ENCODE measurements around the gene SUPT3H.
A peak's percentile ranks its signal among the peaks of the same experiment; 100 is the strongest.

Gene SUPT3H

DNA sequence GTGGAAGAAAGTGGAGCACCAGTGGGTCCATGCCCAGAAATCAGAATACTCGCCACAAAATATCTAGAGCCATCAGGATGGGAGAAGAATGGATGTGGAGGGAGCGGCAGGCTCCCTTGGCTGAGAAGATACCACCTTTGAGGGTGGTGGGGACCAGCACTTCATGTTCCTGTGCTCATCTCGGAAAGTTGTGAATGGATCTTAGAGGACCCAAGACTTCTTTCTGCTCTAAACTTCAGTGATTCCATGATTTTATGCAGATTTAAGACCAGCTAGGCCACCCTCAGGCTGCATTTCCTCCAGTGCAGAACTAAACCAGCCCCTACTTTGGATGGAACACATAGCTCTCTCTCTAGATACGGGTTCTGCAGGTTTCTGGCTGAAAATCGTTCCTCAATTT is 573.7 kb downstream of the SUPT3H start:
- Histone ChIP-seq H3K9me3 (ENCODE audit: control extremely low read depth in 1 of 5, control insufficient read depth in 4 of 5, insufficient read depth in 2 of 5, low read depth in 1 of 5, low read length in 4 of 5) (no peaks in the 10 kb centered on the region), H3K27ac (ENCODE audit: insufficient read depth in 1 of 2, low read depth in 1 of 2, low read length in 2 of 2, poor library complexity in 1 of 2, severe bottlenecking in 2 of 2) (no peak overlapping the region), H3K4me1 (ENCODE audit: control extremely low read depth in 1 of 4, control insufficient read depth in 4 of 4, insufficient read depth in 4 of 4, low read length in 3 of 4) (no peaks in the 10 kb centered on the region), H3K4me3 (ENCODE audit: control insufficient read depth in 1 of 7, extremely low read depth in 1 of 7, insufficient read depth in 4 of 7, low read depth in 2 of 7, low read length in 6 of 7) (no peak overlapping the region), H3K27me3 (replicated peaks in 2 of 5; ENCODE audit: control insufficient read depth in 4 of 5, insufficient read depth in 5 of 5, low read length in 4 of 5) (peaks cover 0 to 9% (median 2%) of the 10 kb centered on the region in 5 experiments), H3K36me3 (ENCODE audit: control insufficient read depth in 4 of 4, insufficient read depth in 4 of 4, low read length in 3 of 4) (no peaks in the 10 kb centered on the region)
- no peak for DNase-seq
- 92% methylated on average over 5 of the region's 5 CpGs for WGBS (ENCODE audit: insufficient coverage)
- ChIA-PET CTCF (no interaction called here), POLR2A (no interaction called here)

GRCh38 chr6:44800784-44801592 is 576.7 kb downstream of the SUPT3H start:
- H3K9me3 ChIP-seq (ENCODE audit: control extremely low read depth in 1 of 5, control insufficient read depth in 4 of 5, insufficient read depth in 2 of 5, low read depth in 1 of 5, low read length in 4 of 5), result no peaks in the 10 kb centered on the region
- H3K27me3 ChIP-seq (replicated peaks in 2 of 5; ENCODE audit: control insufficient read depth in 4 of 5, insufficient read depth in 5 of 5, low read length in 4 of 5), result peaks cover 0 to 9% (median 2%) of the 10 kb centered on the region in 5 experiments
- no peak overlapping the region for H3K4me3 ChIP-seq (ENCODE audit: control insufficient read depth in 1 of 7, extremely low read depth in 1 of 7, insufficient read depth in 4 of 7, low read depth in 2 of 7, low read length in 6 of 7)
- ChIA-PET POLR2A (no interaction called here), CTCF (no interaction called here)
- no peak for DNase-seq
- no peak overlapping the region for H3K27ac ChIP-seq (ENCODE audit: insufficient read depth in 1 of 2, low read depth in 1 of 2, low read length in 2 of 2, poor library complexity in 1 of 2, severe bottlenecking in 2 of 2)
- H3K4me1 ChIP-seq (ENCODE audit: control extremely low read depth in 1 of 4, control insufficient read depth in 4 of 4, insufficient read depth in 4 of 4, low read length in 3 of 4), result no peaks in the 10 kb centered on the region
- no peaks in the 10 kb centered on the region for H3K36me3 ChIP-seq (ENCODE audit: control insufficient read depth in 4 of 4, insufficient read depth in 4 of 4, low read length in 3 of 4)
- 99% methylated on average over 7 of the region's 8 CpGs for WGBS (ENCODE audit: insufficient coverage)

GRCh38 chr6:44800171-44800783 is 577.5 kb downstream of the SUPT3H start:
- Histone ChIP-seq H3K27me3 (replicated peaks in 2 of 5; ENCODE audit: control insufficient read depth in 4 of 5, insufficient read depth in 5 of 5, low read length in 4 of 5) (peaks cover 0 to 9% (median 2%) of the 10 kb centered on the region in 5 experiments), H3K4me3 (ENCODE audit: control insufficient read depth in 1 of 7, extremely low read depth in 1 of 7, insufficient read depth in 4 of 7, low read depth in 2 of 7, low read length in 6 of 7) (no peak overlapping the region), H3K27ac (ENCODE audit: insufficient read depth in 1 of 2, low read depth in 1 of 2, low read length in 2 of 2, poor library complexity in 1 of 2, severe bottlenecking in 2 of 2) (no peak overlapping the region), H3K4me1 (ENCODE audit: control extremely low read depth in 1 of 4, control insufficient read depth in 4 of 4, insufficient read depth in 4 of 4, low read length in 3 of 4) (no peaks in the 10 kb centered on the region), H3K36me3 (ENCODE audit: control insufficient read depth in 4 of 4, insufficient read depth in 4 of 4, low read length in 3 of 4) (no peaks in the 10 kb centered on the region), H3K9me3 (ENCODE audit: control extremely low read depth in 1 of 5, control insufficient read depth in 4 of 5, insufficient read depth in 2 of 5, low read depth in 1 of 5, low read length in 4 of 5) (peaks cover 0 to 3% (median 0%) of the 10 kb centered on the region in 5 experiments)
- ChIA-PET POLR2A (no interaction called here), CTCF (no interaction called here)
- peak in 1 of 3 donors; percentile 4 for DNase-seq
- 80% methylated on average over 7 of the region's 8 CpGs for WGBS (ENCODE audit: insufficient coverage)

- Histone ChIP-seq H3K4me3 (ENCODE audit: control insufficient read depth in 1 of 7, extremely low read depth in 1 of 7, insufficient read depth in 4 of 7, low read depth in 2 of 7, low read length in 6 of 7) (no peak overlapping the region), H3K27ac (ENCODE audit: insufficient read depth in 1 of 2, low read depth in 1 of 2, low read length in 2 of 2, poor library complexity in 1 of 2, severe bottlenecking in 2 of 2) (no peak overlapping the region), H3K9me3 (ENCODE audit: control extremely low read depth in 1 of 5, control insufficient read depth in 4 of 5, insufficient read depth in 2 of 5, low read depth in 1 of 5, low read length in 4 of 5) (peaks cover 0 to 3% (median 0%) of the 10 kb centered on the region in 5 experiments), H3K27me3 (replicated peaks in 2 of 5; ENCODE audit: control insufficient read depth in 4 of 5, insufficient read depth in 5 of 5, low read length in 4 of 5) (peaks cover 0 to 9% (median 2%) of the 10 kb centered on the region in 5 experiments), H3K4me1 (ENCODE audit: control extremely low read depth in 1 of 4, control insufficient read depth in 4 of 4, insufficient read depth in 4 of 4, low read length in 3 of 4) (no peaks in the 10 kb centered on the region), H3K36me3 (ENCODE audit: control insufficient read depth in 4 of 4, insufficient read depth in 4 of 4, low read length in 3 of 4) (no peaks in the 10 kb centered on the region)
- DNase-seq, result no peak
- 76% methylated on average over 3 of the region's 3 CpGs for WGBS (ENCODE audit: insufficient coverage)
- CTCF ChIA-PET, result no interaction called here
- POLR2A ChIA-PET, result no interaction called here
Measured at GRCh38 chr6:44797746-44798145, 580.0 kb downstream of the SUPT3H start.

- H3K4me3 ChIP-seq (ENCODE audit: control insufficient read depth in 1 of 7, extremely low read depth in 1 of 7, insufficient read depth in 4 of 7, low read depth in 2 of 7, low read length in 6 of 7), result no peak overlapping the region
- H3K27ac ChIP-seq (ENCODE audit: insufficient read depth in 1 of 2, low read depth in 1 of 2, low read length in 2 of 2, poor library complexity in 1 of 2, severe bottlenecking in 2 of 2), result no peak overlapping the region
- no peak for DNase-seq
- WGBS (ENCODE audit: insufficient coverage), result 98% methylated on average over 7 of the region's 7 CpGs
- ChIA-PET POLR2A (no interaction called here), CTCF (no interaction called here)
- H3K36me3 ChIP-seq (ENCODE audit: control insufficient read depth in 4 of 4, insufficient read depth in 4 of 4, low read length in 3 of 4), result no peaks in the 10 kb centered on the region
- H3K9me3 ChIP-seq (ENCODE audit: control extremely low read depth in 1 of 5, control insufficient read depth in 4 of 5, insufficient read depth in 2 of 5, low read depth in 1 of 5, low read length in 4 of 5), result peaks cover 0 to 3% (median 0%) of the 10 kb centered on the region in 5 experiments
- H3K4me1 ChIP-seq (ENCODE audit: control extremely low read depth in 1 of 4, control insufficient read depth in 4 of 4, insufficient read depth in 4 of 4, low read length in 3 of 4), result no peaks in the 10 kb centered on the region
- H3K27me3 ChIP-seq (replicated peaks in 2 of 5; ENCODE audit: control insufficient read depth in 4 of 5, insufficient read depth in 5 of 5, low read length in 4 of 5), result peaks cover 0 to 4% (median 2%) of the 10 kb centered on the region in 5 experiments
Measured at GRCh38 chr6:44795326-44795725, 582.4 kb downstream of the SUPT3H start.

DNA sequence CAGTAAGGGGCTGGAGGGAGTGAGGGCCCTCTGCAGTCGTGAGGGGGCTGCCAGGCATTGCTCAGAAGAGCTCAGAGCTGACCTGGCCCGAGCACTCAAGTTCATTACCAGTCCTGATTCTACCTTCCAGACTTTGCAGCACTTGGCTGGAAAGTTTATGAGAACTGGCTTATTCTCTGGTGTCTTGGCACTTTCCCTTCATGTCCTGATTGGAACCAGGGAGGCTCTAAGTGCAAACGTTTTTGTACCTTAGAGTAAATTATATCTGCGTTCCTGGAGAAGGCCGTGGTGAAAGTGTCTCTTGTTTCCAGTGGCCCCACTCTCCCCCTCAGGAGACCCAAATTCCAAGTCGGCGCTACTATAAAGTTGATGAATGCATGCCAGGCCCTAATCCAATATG is 587.9 kb downstream of the SUPT3H start:
- Histone ChIP-seq H3K27me3 (replicated peaks in 2 of 5; ENCODE audit: control insufficient read depth in 4 of 5, insufficient read depth in 5 of 5, low read length in 4 of 5) (no peaks in the 10 kb centered on the region), H3K4me3 (ENCODE audit: control insufficient read depth in 1 of 7, extremely low read depth in 1 of 7, insufficient read depth in 4 of 7, low read depth in 2 of 7, low read length in 6 of 7) (no peak overlapping the region), H3K27ac (ENCODE audit: insufficient read depth in 1 of 2, low read depth in 1 of 2, low read length in 2 of 2, poor library complexity in 1 of 2, severe bottlenecking in 2 of 2) (no peak overlapping the region), H3K4me1 (ENCODE audit: control extremely low read depth in 1 of 4, control insufficient read depth in 4 of 4, insufficient read depth in 4 of 4, low read length in 3 of 4) (no peaks in the 10 kb centered on the region), H3K36me3 (ENCODE audit: control insufficient read depth in 4 of 4, insufficient read depth in 4 of 4, low read length in 3 of 4) (no peaks in the 10 kb centered on the region), H3K9me3 (ENCODE audit: control extremely low read depth in 1 of 5, control insufficient read depth in 4 of 5, insufficient read depth in 2 of 5, low read depth in 1 of 5, low read length in 4 of 5) (peaks cover 0 to 8% (median 0%) of the 10 kb centered on the region in 5 experiments)
- no peak for DNase-seq
- ChIA-PET POLR2A (no interaction called here), CTCF (no interaction called here)
- WGBS (ENCODE audit: insufficient coverage), result 90% methylated on average over 4 of the region's 7 CpGs

DNA sequence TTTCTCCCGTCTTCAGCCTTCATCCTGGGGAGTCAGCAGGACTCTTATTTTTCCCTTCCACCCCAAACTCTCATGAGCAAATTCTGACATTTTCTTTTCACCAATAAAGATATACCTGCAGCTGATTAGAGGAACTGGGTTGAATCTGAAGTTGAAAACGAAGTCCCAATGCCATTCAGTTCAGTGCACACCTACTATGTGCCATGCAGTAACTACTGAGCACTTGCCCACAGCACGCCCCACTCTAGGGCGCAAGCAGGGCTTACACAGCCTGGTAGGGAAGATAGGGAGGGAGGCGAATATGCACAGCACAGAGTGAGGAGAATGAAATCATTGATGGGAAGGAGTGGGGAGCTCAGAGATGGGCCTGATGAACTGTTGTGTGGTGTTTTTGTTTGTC is 588.7 kb downstream of the SUPT3H start:
- 100% methylated on average over 2 of the region's 5 CpGs for WGBS (ENCODE audit: insufficient coverage)
- H3K4me3 ChIP-seq (ENCODE audit: control insufficient read depth in 1 of 7, extremely low read depth in 1 of 7, insufficient read depth in 4 of 7, low read depth in 2 of 7, low read length in 6 of 7), result no peak overlapping the region
- no peaks in the 10 kb centered on the region for H3K4me1 ChIP-seq (ENCODE audit: control extremely low read depth in 1 of 4, control insufficient read depth in 4 of 4, insufficient read depth in 4 of 4, low read length in 3 of 4)
- ChIA-PET CTCF (no interaction called here), POLR2A (no interaction called here)
- no peak for DNase-seq
- no peaks in the 10 kb centered on the region for H3K27me3 ChIP-seq (replicated peaks in 2 of 5; ENCODE audit: control insufficient read depth in 4 of 5, insufficient read depth in 5 of 5, low read length in 4 of 5)
- H3K27ac ChIP-seq (ENCODE audit: insufficient read depth in 1 of 2, low read depth in 1 of 2, low read length in 2 of 2, poor library complexity in 1 of 2, severe bottlenecking in 2 of 2), result no peak overlapping the region
- peaks cover 0 to 15% (median 4%) of the 10 kb centered on the region in 5 experiments for H3K9me3 ChIP-seq (ENCODE audit: control extremely low read depth in 1 of 5, control insufficient read depth in 4 of 5, insufficient read depth in 2 of 5, low read depth in 1 of 5, low read length in 4 of 5)
- no peaks in the 10 kb centered on the region for H3K36me3 ChIP-seq (ENCODE audit: control insufficient read depth in 4 of 4, insufficient read depth in 4 of 4, low read length in 3 of 4)

Measured in common myeloid progenitor, CD34-positive (primary cell).